GM12801 (cell line): ENCODE results near the gene LRRTM3.

Source experiments
- TF ChIP-seq, protein P1 (sequence below): IDR thresholded peaks from one replicate; pipeline ENCODE4 v1.5.1; 2011; ENCODE audit warnings: control low read depth; ENCODE audit not compliant: insufficient read length; ENCODE audit errors: extremely low read depth

The LRRTM3 gene

DNA sequence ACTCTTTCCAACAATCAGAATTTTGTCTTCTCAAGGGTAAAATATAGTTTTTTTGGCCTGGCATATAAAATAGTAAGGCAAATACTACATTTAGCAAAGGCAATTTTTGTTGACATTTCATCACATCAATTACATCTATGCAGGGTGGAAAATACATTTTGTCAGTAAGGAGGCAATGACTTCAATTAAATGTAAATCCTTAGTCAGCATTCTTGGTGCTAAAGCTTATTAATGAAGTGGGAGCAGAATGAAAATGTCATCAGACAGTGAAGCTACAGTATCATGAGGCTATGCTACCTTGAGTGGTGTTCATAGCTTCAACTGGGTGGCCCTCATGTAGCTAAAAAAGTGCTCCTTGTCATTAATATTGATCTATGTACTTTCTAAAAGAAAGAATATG, 8.9 kb downstream of the LRRTM3 start:
- TF ChIP-seq, protein P1, sequence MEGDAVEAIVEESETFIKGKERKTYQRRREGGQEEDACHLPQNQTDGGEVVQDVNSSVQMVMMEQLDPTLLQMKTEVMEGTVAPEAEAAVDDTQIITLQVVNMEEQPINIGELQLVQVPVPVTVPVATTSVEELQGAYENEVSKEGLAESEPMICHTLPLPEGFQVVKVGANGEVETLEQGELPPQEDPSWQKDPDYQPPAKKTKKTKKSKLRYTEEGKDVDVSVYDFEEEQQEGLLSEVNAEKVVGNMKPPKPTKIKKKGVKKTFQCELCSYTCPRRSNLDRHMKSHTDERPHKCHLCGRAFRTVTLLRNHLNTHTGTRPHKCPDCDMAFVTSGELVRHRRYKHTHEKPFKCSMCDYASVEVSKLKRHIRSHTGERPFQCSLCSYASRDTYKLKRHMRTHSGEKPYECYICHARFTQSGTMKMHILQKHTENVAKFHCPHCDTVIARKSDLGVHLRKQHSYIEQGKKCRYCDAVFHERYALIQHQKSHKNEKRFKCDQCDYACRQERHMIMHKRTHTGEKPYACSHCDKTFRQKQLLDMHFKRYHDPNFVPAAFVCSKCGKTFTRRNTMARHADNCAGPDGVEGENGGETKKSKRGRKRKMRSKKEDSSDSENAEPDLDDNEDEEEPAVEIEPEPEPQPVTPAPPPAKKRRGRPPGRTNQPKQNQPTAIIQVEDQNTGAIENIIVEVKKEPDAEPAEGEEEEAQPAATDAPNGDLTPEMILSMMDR: no peak

DNA sequence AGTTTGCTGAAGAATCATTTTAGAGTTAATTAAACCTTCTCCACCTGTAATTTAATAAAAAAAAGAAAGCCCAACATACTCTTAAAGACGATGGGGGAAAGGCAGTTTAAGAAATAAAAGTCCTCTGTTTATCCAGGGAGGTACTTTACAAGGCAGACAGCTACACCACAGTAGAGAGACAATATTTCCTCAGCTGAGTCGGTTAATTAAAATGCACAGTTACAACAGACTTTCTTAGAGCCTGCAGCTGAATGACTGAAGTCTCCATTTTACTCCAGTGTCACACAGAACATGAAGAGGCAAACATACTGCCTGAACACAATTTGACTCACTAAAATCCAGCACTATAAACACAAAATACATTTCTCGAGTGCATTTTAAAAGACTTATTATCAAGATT, 15.1 kb downstream of the LRRTM3 start:
- TF ChIP-seq, protein P1: no peak

- TF ChIP-seq, protein P1: no peak
These were observed 15.7 kb downstream of the LRRTM3 start for GRCh38 chr10:66941491-66941890.

DNA sequence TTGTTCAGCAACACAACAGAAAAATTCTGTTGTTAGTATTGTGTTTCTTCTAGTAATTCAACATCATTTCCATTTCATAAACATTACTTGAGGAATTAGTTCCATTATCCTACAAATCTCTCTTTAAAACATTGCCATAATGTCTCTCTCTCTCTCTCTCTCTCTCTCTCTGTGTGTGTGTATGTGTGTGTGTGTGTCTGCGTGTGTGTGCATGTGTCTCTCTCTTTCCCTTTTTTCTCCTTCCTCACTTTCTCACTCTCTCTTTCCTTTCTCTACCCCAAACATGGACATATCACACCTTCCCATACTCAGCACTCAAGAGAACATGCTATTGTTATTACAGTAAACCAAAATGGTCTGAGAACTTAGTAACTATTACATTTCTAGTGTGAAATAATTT, 16.6 kb downstream of the LRRTM3 start:
- TF ChIP-seq, protein P1: no peak

DNA sequence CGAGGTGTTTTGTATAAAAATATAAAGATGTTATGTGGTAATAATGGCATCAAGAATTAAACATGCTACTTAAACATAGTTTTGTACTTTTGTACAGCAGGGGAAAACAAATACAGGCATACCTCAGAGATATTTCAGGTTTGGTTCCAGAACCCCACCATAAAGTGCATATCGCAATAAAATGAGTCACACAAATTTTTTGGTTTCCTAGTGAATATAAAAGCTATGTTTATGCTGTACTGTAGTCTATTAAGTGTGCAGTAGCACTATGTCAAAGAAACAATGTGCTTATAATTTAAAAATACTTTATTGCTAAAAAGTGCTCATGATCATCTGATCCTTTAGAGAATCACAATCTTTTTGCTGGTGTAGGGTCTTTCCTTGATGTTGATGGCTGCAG, 17.8 kb downstream of the LRRTM3 start:
- TF ChIP-seq, protein P1: no peak

DNA sequence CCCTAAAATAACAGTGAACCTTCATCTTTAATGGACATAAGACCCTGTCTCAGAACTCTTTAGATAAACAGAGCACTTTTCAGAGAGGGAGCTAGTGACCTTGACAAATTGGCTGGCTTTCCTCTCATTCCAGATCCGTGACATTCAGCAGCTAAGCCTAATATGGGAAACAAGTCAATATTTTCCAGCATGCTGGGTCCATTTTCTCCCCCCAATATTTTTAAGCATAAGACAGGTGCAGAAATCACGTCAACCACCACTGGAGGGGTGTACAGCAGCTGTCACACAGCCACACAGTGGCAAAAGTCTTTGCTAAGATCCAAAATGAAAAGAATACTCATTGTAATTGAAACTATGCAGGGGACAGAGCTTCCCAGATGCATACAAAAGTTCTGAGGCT, 26.1 kb downstream of the LRRTM3 start:
- TF ChIP-seq, protein P1: no peak

DNA sequence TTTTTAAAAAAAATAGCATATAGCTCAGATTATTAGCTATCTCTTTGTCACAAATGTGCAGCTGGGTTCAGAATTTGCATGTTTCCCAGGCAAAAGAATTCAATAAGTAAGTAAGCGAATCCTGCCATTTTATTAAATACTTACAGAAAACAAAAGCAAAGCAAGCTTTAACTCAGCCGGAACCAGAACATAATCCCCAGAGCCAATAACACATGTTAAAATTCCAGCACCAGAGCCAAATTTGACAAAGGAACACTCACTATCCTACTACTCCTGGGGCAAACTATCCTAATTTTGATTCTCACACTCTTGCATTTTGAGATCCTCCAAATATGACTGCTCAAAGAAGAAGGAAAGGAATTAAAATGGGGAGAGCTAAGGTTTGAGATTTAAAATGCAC, 32.6 kb downstream of the LRRTM3 start:
- TF ChIP-seq, protein P1: no peak

DNA sequence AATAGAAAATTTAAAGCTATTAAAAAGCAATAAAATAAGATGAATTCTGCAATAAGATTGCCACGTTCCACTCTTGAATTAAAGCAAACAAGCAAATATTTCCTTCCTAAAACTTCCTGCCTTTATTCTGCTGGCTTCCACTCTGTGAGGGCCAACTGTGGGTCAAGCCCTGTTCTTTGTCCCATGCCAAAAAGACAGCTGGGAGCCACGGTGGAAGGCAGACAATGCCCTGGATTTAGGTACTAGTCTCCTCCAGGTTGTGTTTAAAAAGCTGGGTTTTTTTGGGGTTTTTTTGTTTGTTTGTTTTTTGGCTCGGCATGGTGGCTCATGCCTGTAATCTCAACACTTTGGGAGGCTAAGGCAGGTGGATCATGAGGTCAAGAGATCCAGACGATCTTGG, 39.1 kb downstream of the LRRTM3 start:
- TF ChIP-seq, protein P1: no peak
